Aorta (tissue), 5 donors: ENCODE measurements around the gene PRM2. TPM values are rescaled to one million over a fixed set of nuclear protein-coding genes. Genes with fewer than 3 reads are reported as not detected.
"Not testable (repeated sequence)": the region's sequence is repeated elsewhere in the genome, so short reads cannot be mapped to it uniquely, and the experiment has no call there.

Experiments used
- ATAC-seq: fragments of 200-7000 bp; cut with Tn5 transposase; one replicate; pipeline ENCODE4 v1.9.1; 2022; ENCODE audit warnings: moderate library complexity; ENCODE audit not compliant: low FRiP score
- DNase-seq, 2 donors: peaks; one replicate each; pipeline ENCODE4 v3.0.0-alpha.2; 2020
- H3K27ac ChIP-seq, 2 donors: one replicate each; pipeline ENCODE4 v1.5.1; 2013; ENCODE audit warnings: low read length in 2 of 2, mild to moderate bottlenecking in 2 of 2, moderate library complexity in 2 of 2, control low read depth in 1 of 2, inconsistent platforms in 1 of 2, low read depth in 1 of 2
- H3K27me3 ChIP-seq, 2 donors: one replicate each; pipeline ENCODE4 v1.6.1; 2013; ENCODE audit warnings: control low read depth in 1 of 2, low read length in 1 of 2, mild to moderate bottlenecking in 1 of 2, moderate library complexity in 1 of 2; ENCODE audit not compliant: insufficient read depth in 2 of 2, control insufficient read depth in 1 of 2
- H3K36me3 ChIP-seq, 2 donors: one replicate each; pipeline ENCODE4 v1.6.1; 2013; ENCODE audit warnings: control low read depth in 1 of 2, low read length in 1 of 2, mild to moderate bottlenecking in 1 of 2; ENCODE audit not compliant: insufficient read depth in 2 of 2, control insufficient read depth in 1 of 2
- H3K4me1 ChIP-seq, 2 donors: one replicate each; pipeline ENCODE4 v1.6.1; 2013; ENCODE audit warnings: low read length in 2 of 2, control low read depth in 1 of 2, mild to moderate bottlenecking in 1 of 2, moderate library complexity in 1 of 2; ENCODE audit not compliant: insufficient read depth in 2 of 2, control insufficient read depth in 1 of 2
- H3K4me3 ChIP-seq, 2 donors: one replicate each; pipeline ENCODE4 v1.5.1; 2013; ENCODE audit warnings: low read length in 2 of 2, control low read depth in 1 of 2, mild to moderate bottlenecking in 1 of 2
- H3K9me3 ChIP-seq: one replicate; pipeline ENCODE4 v1.6.1; 2013; ENCODE audit warnings: mild to moderate bottlenecking, low read length; ENCODE audit not compliant: control insufficient read depth
- WGBS, 2 donors: extraction: QIAGEN DNeasy Blood & Tissue Kit; methylation state at CpG; one replicate each; pipeline ENCODE4 v1.1.7; 2013; 5-methylcytosine and 5-hydroxymethylcytosine counted together
- intact Hi-C, 2 donors: fragments of 100-400 bp; cut with DNase I; formaldehyde crosslinking; loops; one replicate each; pipeline versions ENCODE4 v1.14.2 to v1.15.0; 2022
- polyA plus RNA-seq, 2 donors: library from polyadenylated mRNA; stranded (reverse); fragments of 200-250 nt; gene quantifications; one replicate each; pipeline ENCODE4 v1.2.3, GENCODE V29; 2013
- total RNA-seq, 2 donors: library from RNA; stranded (reverse); fragmentation: NEBNext Ultra II Directional; extraction: Animal tissue kit (Norgen Biotek cat#: 25700); gene quantifications; one replicate each; pipeline ENCODE4 v1.2.1, GENCODE V29; 2021
- donor health status: healthy with polysubstance abuse.
- donor health status: Bipolar disorder and iron deficiency.
- donor health status: DM: no; HTN: no; CAD: no.
- donor health status: DM: no; HTN: no; CAD: no.
- donor health status: DM: yes; HTN: yes; CAD: no.

PRM2 gene
- total and polyA plus RNA-seq, 4 donors, result not detected

- 79 to 80% methylated on average over 10 of the region's 10 CpGs for WGBS, 2 donors
- no peak overlapping the region for H3K27ac ChIP-seq
- no peak for DNase-seq
- ATAC-seq, result no peak
- H3K27me3 ChIP-seq, result no peaks in the 10 kb centered on the region
- intact Hi-C loops, result no loop called here
- no peaks in the 10 kb centered on the region for H3K4me1 ChIP-seq
- H3K9me3 ChIP-seq, result no peaks in the 10 kb centered on the region
- H3K36me3 ChIP-seq, result no peaks in the 10 kb centered on the region
- no peak overlapping the region for H3K4me3 ChIP-seq
Measured at GRCh38 chr16:11291091-11291703, 14.9 kb upstream of the PRM2 start.

GRCh38 chr16:11290102-11290893 is 14.0 kb upstream of the PRM2 start:
- no peak for DNase-seq
- no peaks in the 10 kb centered on the region for H3K27me3 ChIP-seq
- H3K27ac ChIP-seq, result no peak overlapping the region
- no peaks in the 10 kb centered on the region for H3K9me3 ChIP-seq
- H3K4me3 ChIP-seq, result no peak overlapping the region
- intact Hi-C loops, result no loop called here
- H3K4me1 ChIP-seq, result no peaks in the 10 kb centered on the region
- WGBS, 2 donors, result 96 to 97% methylated on average over 8 of the region's 8 CpGs
- H3K36me3 ChIP-seq, result no peaks in the 10 kb centered on the region
- no peak for ATAC-seq

- intact Hi-C loops, result not testable (repeated sequence)
Measured at GRCh38 chr16:11289696-11290095, 13.4 kb upstream of the PRM2 start.

GRCh38 chr16:11289202-11289601 is 12.9 kb upstream of the PRM2 start:
- H3K4me1 ChIP-seq, result no peaks in the 10 kb centered on the region

More at GRCh38 chr16:11289696-11290095, 13.4 kb upstream of the PRM2 start:
- not testable (repeated sequence) for ATAC-seq, H3K27ac ChIP-seq, H3K4me1 ChIP-seq, DNase-seq, H3K4me3 ChIP-seq, H3K27me3 ChIP-seq, H3K9me3 ChIP-seq, H3K36me3 ChIP-seq
- WGBS, 2 donors, result 91 to 93% methylated on average over 4 of the region's 4 CpGs

GRCh38 chr16:11285842-11286241 is 9.6 kb upstream of the PRM2 start:
- Histone ChIP-seq H3K9me3 (no peaks in the 10 kb centered on the region), H3K27ac (no peak overlapping the region), H3K27me3 (no peaks in the 10 kb centered on the region), H3K36me3 (no peaks in the 10 kb centered on the region), H3K4me1 (no peaks in the 10 kb centered on the region), H3K4me3 (no peak overlapping the region)
- ATAC-seq (no peak), DNase-seq (no peak)
- intact Hi-C loops, result no loop called here
- WGBS, 2 donors, result 89 to 90% methylated on average over 2 of the region's 2 CpGs

More at GRCh38 chr16:11289202-11289601, 12.9 kb upstream of the PRM2 start:
- 99 to 100% methylated on average over 2 of the region's 2 CpGs for WGBS, 2 donors
- intact Hi-C loops, result no loop called here
- no peak for ATAC-seq
- Histone ChIP-seq H3K4me3 (no peak overlapping the region), H3K36me3 (no peaks in the 10 kb centered on the region), H3K9me3 (no peaks in the 10 kb centered on the region), H3K27ac (no peak overlapping the region), H3K27me3 (no peaks in the 10 kb centered on the region)
- no peak for DNase-seq

- DNase-seq, result peak in 1 of 2 donors; percentile 52
- intact Hi-C loops, result no loop called here
- Histone ChIP-seq H3K27me3 (no peaks in the 10 kb centered on the region), H3K4me3 (no peak overlapping the region), H3K27ac (no peak overlapping the region), H3K4me1 (no peaks in the 10 kb centered on the region), H3K36me3 (no peaks in the 10 kb centered on the region), H3K9me3 (no peaks in the 10 kb centered on the region)
- 50 to 51% methylated on average over 4 of the region's 4 CpGs for WGBS, 2 donors
- no peak for ATAC-seq
Measured at GRCh38 chr16:11283820-11284248, 7.6 kb upstream of the PRM2 start.

- no peaks in the 10 kb centered on the region for H3K36me3 ChIP-seq
- no peaks in the 10 kb centered on the region for H3K4me1 ChIP-seq
- DNase-seq (no peak), ATAC-seq (no peak)
- intact Hi-C loops, result no loop called here
- H3K27ac ChIP-seq, result no peak within 1 kb of the TSS
- no peak within 1 kb of the TSS for H3K4me3 ChIP-seq
- WGBS, 2 donors, result 85 to 86% methylated on average over 22 to 25 of the region's 25 CpGs
- H3K9me3 ChIP-seq, result no peaks in the 10 kb centered on the region
- H3K27me3 ChIP-seq, result no peaks in the 10 kb centered on the region
Measured at GRCh38 chr16:11280616-11281522, 4.6 kb upstream of the PRM2 start, which contains the start of gene PRM1. Gene PRM1, minus strand, starts transcription at chr16:11281330. Its CDS starts 92 bp downstream, at chr16:11281238.

GRCh38 chr16:11278681-11279628 is 2.7 kb upstream of the PRM2 start:
- Histone ChIP-seq H3K27me3 (no peaks in the 10 kb centered on the region), H3K36me3 (no peaks in the 10 kb centered on the region), H3K27ac (no peak overlapping the region), H3K9me3 (no peaks in the 10 kb centered on the region), H3K4me3 (no peak overlapping the region), H3K4me1 (no peaks in the 10 kb centered on the region)
- intact Hi-C loops, result no loop called here
- ATAC-seq (no peak), DNase-seq (no peak)
- 88 to 89% methylated on average over 7 of the region's 7 CpGs for WGBS, 2 donors
